ENCODE measurements around the gene ABAT.
"Not testable (repeated sequence)": the region's sequence is repeated elsewhere in the genome, so short reads cannot be mapped to it uniquely, and the experiment has no call there.

ABAT gene

GRCh38 chr16:8785408-8785807 lies 111.0 kb downstream of the ABAT start:
- H3K4me1 Mint-ChIP-seq, result no peaks in the 10 kb centered on the region
- ATAC-seq (no peak), DNase-seq (ENCODE audit: low spot score in 2 of 2) (no peak)
- no peak overlapping the region for H3K27ac Mint-ChIP-seq
- no peaks in the 10 kb centered on the region for H3K9me3 Mint-ChIP-seq
- no peak overlapping the region for H3K4me3 Mint-ChIP-seq
- peaks cover 6% of the 10 kb centered on the region for H3K36me3 Mint-ChIP-seq

DNA sequence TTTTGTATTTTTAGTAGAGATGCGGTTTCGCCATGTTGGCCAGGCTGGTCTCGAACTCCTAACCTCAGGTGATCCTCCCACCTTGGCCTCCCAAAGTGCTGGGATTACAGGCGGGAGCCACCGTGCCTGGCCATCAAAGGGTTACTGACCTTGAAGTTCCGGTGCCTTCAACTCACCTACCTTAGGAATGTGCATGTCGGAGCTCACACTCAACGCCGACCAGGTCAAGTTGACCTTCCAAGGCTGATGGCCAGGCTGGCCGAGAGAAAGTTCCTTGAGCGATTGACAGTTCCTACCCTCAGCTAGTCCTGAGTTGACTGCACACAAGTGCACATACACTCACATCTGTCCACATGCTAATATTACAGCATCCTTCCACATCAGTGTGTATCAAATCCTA lies 111.9 kb downstream of the ABAT start:
- not testable (repeated sequence) for DNase-seq (ENCODE audit: low spot score in 2 of 2); ATAC-seq; H3K9me3 Mint-ChIP-seq; H3K36me3 Mint-ChIP-seq; H3K4me3 Mint-ChIP-seq; H3K27ac Mint-ChIP-seq; H3K4me1 Mint-ChIP-seq

DNA sequence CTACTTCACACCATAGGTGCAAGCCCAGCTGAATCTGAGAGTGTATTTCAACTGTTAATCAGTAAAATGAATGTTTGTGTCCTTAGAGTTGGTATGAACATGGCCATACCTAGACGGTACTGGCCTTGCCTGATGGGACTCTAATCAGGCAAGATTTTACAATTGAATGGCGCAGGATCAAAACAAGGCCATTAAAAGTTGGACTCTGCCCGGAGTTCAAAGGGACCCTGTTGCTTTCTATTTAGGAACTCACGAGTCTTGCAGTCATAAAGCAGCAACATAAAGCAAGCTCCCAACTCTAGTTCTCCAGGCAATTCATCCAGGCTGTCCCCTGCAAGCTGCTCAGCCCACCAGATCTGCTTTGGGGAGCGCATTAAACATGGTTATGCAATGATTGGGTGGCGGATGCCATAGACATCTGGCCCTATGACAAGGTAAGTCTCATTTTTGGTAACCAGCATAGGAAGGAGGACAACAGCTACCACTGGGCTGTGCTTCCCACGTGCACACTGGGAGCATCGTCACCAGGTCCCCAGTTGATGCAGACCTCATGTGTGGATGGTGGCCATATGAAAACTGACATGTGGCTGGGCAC lies 114.3 kb downstream of the ABAT start:
- Mint-ChIP-seq H3K4me1 (no peaks in the 10 kb centered on the region), H3K9me3 (no peaks in the 10 kb centered on the region), H3K36me3 (peaks cover 6% of the 10 kb centered on the region), H3K27ac (no peak overlapping the region), H3K4me3 (no peak overlapping the region)
- DNase-seq (ENCODE audit: low spot score in 2 of 2) (no peak), ATAC-seq (no peak)

DNA sequence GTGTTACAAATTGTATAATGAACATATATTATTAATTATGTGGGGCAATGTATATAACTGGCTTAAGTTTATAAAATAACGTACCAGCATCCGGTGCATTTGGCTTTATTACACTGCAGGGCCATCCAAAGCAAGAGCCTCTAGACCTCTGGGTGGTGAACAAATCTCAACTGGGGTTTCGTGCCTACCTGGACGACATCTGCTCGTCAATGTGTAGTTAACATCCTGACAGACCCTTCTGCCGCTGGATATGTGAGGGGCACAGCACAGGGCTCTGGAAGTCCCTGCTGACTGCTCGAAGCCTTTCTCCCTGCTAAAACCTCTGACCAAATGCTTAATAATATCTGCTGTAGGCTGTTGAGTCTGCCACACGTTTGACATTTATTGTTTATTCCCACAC lies 120.7 kb downstream of the ABAT start:
- Mint-ChIP-seq H3K4me3 (peak overlapping the region; percentile 91), H3K27ac (peak overlapping the region; percentile 48), H3K36me3 (peaks cover 46% of the 10 kb centered on the region), H3K9me3 (no peaks in the 10 kb centered on the region), H3K4me1 (peaks cover 31% of the 10 kb centered on the region)
- no peak for ATAC-seq
- DNase-seq (ENCODE audit: low spot score in 2 of 2), result no peak

GRCh38 chr16:8795818-8796217 lies 121.4 kb downstream of the ABAT start:
- DNase-seq (ENCODE audit: low spot score in 2 of 2), result no peak
- no peak for ATAC-seq
- Mint-ChIP-seq H3K4me3 (peak overlapping the region; percentile 91), H3K36me3 (peaks cover 53% of the 10 kb centered on the region), H3K9me3 (no peaks in the 10 kb centered on the region), H3K4me1 (peaks cover 31% of the 10 kb centered on the region), H3K27ac (peak overlapping the region; percentile 48)

DNA sequence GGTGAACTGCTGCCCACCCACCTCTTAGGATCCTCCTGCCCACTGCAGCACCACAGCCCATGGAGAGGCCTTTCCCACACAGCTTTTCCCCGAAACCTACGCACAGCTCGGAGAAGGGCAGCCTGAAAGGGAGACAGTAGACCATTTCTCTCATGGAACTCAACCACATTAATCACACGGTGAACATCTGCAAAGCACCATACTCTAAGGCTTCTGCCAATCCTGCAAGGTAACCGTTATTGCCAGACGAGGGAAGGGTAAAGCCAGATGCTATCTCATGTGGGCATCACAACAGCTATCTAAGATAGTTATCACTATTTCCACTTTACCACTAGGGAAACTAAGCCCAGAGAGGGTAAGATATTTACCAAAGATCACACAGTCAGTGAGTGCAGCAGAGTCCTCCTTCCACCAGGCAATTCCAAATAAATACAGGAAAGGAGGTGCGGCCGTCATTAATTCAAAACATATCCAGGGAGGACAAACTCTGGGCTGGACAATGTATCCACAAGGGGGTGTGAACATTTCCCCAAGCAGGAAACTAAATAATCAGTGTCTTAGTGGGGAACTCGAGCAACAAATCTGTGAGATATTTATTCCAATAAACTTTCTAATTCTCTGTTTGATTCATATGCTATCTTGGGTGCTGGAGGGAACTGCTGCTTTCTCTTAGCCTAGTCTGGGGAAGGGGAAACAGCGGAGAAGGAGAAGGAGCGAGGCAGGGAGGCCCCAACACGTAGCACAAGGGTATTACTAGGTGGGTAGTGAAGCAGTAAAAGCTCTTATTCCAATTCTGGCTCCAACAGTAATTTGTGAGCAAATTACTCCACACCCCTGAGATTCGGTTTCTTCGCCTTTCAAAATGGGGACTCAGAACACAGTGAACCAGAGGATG lies 122.3 kb downstream of the ABAT start:
- Mint-ChIP-seq H3K36me3 (peaks cover 62% of the 10 kb centered on the region), H3K4me3 (peak overlapping the region; percentile 91), H3K9me3 (no peaks in the 10 kb centered on the region), H3K4me1 (peaks cover 31% of the 10 kb centered on the region), H3K27ac (peak overlapping the region; percentile 96)
- ATAC-seq (no peak), DNase-seq (ENCODE audit: low spot score in 2 of 2) (no peak)

DNA sequence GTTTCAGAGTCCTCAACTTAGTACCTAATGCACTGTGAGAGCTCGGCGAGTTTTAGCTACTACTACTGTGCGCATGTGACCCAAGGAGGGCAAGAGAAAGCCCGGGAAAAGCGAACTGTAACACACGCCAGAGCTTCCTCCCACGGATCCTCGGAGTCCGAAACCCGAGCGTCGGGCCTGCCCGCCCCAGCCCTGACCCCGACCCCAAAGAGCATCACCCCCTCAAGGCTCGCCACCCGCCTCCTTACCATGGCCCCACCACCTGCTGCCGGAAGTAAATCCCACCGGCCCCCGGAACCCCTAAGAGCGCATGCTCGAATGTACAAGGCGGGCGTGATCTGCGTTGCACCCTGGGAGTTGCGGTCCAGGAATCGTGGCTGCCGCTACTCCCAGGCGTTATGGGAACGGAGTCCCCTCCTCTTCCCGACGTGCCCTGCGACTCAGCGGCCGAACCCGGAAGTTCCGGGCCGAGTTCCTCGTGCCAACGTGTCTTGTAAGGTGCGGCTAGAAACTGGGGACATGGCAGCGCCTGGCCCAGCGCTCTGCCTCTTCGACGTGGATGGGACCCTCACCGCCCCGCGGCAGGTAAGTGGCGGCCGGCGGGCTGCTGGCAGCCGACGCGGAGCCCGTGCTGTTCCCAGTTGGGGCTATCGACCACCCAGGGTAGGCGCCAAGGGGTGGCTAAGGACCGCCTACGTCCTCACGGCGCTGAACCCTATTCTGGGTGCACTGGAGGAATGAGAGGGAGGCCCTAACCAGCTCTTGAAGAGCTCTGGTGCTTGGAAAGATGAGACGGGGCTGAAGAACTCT lies 123.2 kb downstream of the ABAT start, which contains the start of the genes PMM2 and TMEM186:
Gene PMM2, plus strand, starts transcription at position 476 of the 810 bp plus-strand sequence. Its CDS starts 44 bp downstream, at position 520.
Gene TMEM186, minus strand, starts transcription at position 276 of the 810 bp plus-strand sequence. Its CDS starts 25 bp downstream, at position 251.
- Mint-ChIP-seq H3K36me3 (peaks cover 71% of the 10 kb centered on the region), H3K9me3 (no peaks in the 10 kb centered on the region), H3K4me1 (peaks cover 31% of the 10 kb centered on the region), H3K27ac (peak within 1 kb of the TSS; percentile 96), H3K4me3 (peak within 1 kb of the TSS; percentile 91)
- DNase-seq (ENCODE audit: low spot score in 2 of 2), result peak; percentile 85 to 96
- peak; percentile 95 for ATAC-seq

GRCh38 chr16:8798174-8798527 lies 123.7 kb downstream of the ABAT start:
- Mint-ChIP-seq H3K36me3 (peaks cover 77% of the 10 kb centered on the region), H3K9me3 (no peaks in the 10 kb centered on the region), H3K4me3 (peak overlapping the region; percentile 91), H3K4me1 (peaks cover 31% of the 10 kb centered on the region), H3K27ac (peak overlapping the region; percentile 96)
- no peak for DNase-seq (ENCODE audit: low spot score in 2 of 2)
- peak; percentile 58 for ATAC-seq

GRCh38 chr16:8798535-8799157 lies 124.2 kb downstream of the ABAT start:
- H3K9me3 Mint-ChIP-seq, result no peaks in the 10 kb centered on the region
- H3K4me3 Mint-ChIP-seq, result peak overlapping the region; percentile 91
- H3K4me1 Mint-ChIP-seq, result peaks cover 31% of the 10 kb centered on the region
- no peak for ATAC-seq
- H3K36me3 Mint-ChIP-seq, result peaks cover 81% of the 10 kb centered on the region
- peak overlapping the region; percentile 96 for H3K27ac Mint-ChIP-seq
- DNase-seq (ENCODE audit: low spot score in 2 of 2), result peak in 1 of 2 donors; percentile 54

- Mint-ChIP-seq H3K27ac (no peak overlapping the region), H3K4me3 (no peak overlapping the region), H3K9me3 (no peaks in the 10 kb centered on the region), H3K36me3 (peaks cover 97% of the 10 kb centered on the region), H3K4me1 (peaks cover 17% of the 10 kb centered on the region)
- ATAC-seq, result no peak
- no peak for DNase-seq (ENCODE audit: low spot score in 2 of 2)
Measured at GRCh38 chr16:8801701-8802100, 127.3 kb downstream of the ABAT start.

DNA sequence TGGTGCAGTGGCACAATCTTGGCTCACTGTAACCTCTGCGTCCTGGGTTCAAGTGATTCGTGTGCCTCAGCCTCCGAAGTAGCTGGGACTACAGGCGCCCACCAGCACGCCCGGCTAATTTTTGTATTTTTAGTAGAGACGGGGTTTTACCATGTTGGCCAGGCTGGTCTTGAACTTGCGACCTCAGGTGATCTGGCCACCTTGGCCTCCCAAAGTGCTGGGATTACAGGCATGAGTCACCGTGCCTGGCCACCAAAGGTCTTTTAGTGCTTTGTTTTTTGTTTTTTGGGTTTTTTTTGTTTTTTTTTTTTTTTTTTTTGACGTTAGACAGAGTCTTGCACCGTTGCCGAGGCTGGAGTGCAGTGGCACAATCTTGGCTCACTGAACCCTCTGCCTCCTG lies 129.3 kb downstream of the ABAT start:
- H3K4me1 Mint-ChIP-seq; DNase-seq (ENCODE audit: low spot score in 2 of 2); H3K4me3 Mint-ChIP-seq; ATAC-seq; H3K9me3 Mint-ChIP-seq; H3K27ac Mint-ChIP-seq: not testable (repeated sequence)
- peaks cover 100% of the 10 kb centered on the region for H3K36me3 Mint-ChIP-seq

- Mint-ChIP-seq H3K9me3 (no peaks in the 10 kb centered on the region), H3K36me3 (peaks cover 100% of the 10 kb centered on the region), H3K4me3 (no peak overlapping the region), H3K4me1 (peaks cover 2% of the 10 kb centered on the region), H3K27ac (no peak overlapping the region)
- DNase-seq (ENCODE audit: low spot score in 2 of 2) (no peak), ATAC-seq (no peak)
Measured at GRCh38 chr16:8804313-8804712, 129.9 kb downstream of the ABAT start.

DNA sequence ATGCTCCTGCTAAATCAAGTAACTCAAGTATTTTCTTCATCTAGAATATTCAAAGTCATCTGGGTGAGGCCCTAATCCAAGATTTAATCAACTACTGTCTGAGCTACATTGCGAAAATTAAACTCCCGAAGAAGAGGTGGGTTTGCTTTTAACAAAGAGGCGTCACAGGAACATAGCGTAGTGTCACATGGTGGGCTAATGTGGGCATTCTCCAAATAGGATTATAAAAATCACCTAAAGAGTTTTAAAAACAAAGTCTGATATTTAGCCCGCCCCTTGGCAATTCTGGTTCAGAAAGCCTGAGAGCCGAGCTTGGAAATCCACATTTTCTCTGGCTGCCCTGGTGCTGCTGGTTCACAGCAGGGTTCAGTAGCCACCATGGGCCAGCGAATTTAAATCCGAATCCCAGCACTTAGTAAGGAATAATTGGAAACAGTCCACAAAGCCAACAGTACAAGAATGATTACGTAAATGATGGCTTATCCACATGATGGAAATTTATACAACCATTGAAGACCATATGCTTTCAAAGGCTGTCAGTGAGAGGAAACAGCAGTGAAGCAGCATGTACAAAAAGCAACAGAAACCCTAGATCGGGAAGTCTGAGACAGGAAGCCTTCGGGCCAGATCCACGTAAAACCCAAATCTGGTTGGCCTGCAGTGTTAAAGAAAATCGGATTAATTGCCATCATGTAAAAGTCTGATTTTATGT lies 132.0 kb downstream of the ABAT start:
- Mint-ChIP-seq H3K4me3 (no peak overlapping the region), H3K36me3 (peaks cover 100% of the 10 kb centered on the region), H3K27ac (no peak overlapping the region), H3K4me1 (no peaks in the 10 kb centered on the region), H3K9me3 (no peaks in the 10 kb centered on the region)
- DNase-seq (ENCODE audit: low spot score in 2 of 2) (no peak), ATAC-seq (no peak)

DNA sequence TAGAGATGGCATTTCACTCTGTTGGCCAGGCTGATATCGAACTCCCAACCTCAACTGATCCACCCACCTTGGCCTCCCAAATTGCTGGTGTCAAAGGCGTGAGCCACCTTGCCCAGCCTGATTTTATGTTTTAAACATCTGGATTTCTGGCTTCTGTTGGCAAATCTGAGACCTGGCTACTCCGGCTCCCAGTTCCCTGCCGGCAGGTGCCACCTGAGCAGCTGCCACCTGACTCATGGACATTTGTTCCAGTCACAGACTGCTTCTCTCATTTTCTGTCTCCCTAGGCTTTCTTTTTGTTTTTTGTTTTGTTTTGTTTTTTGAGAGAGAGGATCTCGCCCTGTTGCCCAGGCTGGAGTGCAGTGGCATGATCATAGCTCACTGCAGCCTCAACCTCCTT lies 132.8 kb downstream of the ABAT start:
- H3K36me3 Mint-ChIP-seq, result peaks cover 100% of the 10 kb centered on the region
- H3K9me3 Mint-ChIP-seq, result no peaks in the 10 kb centered on the region
- H3K27ac Mint-ChIP-seq, result no peak overlapping the region
- H3K4me3 Mint-ChIP-seq, result no peak overlapping the region
- no peaks in the 10 kb centered on the region for H3K4me1 Mint-ChIP-seq
- no peak for DNase-seq (ENCODE audit: low spot score in 2 of 2)
- no peak for ATAC-seq
